NB4 (cell line): Measurements from ENCODE around the gene BIN1.

Experiments used
- DNase-seq: peaks from one replicate; pipeline ENCODE4 v3.0.0; 2010; ENCODE audit warnings: low read depth
- H3K4me3 ChIP-seq: one replicate; pipeline ENCODE4 v1.5.1; 2011; ENCODE audit warnings: mild to moderate bottlenecking, low read depth, low read length, moderate library complexity
- CTCF ChIP-seq: IDR thresholded peaks from one replicate; pipeline ENCODE4 v1.5.1; 2012; ENCODE audit warnings: low read depth, low read length
- MAX ChIP-seq: IDR thresholded peaks from 2 replicates; pipeline ENCODE4 v1.6.1; 2011; ENCODE audit warnings: low read depth, low read length
- MYC ChIP-seq: IDR thresholded peaks from 2 replicates; pipeline ENCODE4 v1.6.1; 2011; ENCODE audit warnings: low read depth, low read length
- POLR2A ChIP-seq: IDR thresholded peaks from 2 replicates; pipeline ENCODE4 v1.6.1; 2011; ENCODE audit warnings: mild to moderate bottlenecking; ENCODE audit not compliant: insufficient read length; ENCODE audit errors: extremely low read depth

Gene BIN1

GRCh38 chr2:127047716-127048617 lies 59.0 kb downstream of the BIN1 start:
- no peak for DNase-seq
- TF ChIP-seq MAX: no peak
- TF ChIP-seq POLR2A: no peak
- TF ChIP-seq MYC: no peak
- no peak for TF ChIP-seq CTCF
- H3K4me3 ChIP-seq: no peak overlapping the region

GRCh38 chr2:127047054-127047453 lies 59.9 kb downstream of the BIN1 start:
- TF ChIP-seq MYC: no peak
- no peak for DNase-seq
- no peak overlapping the region for H3K4me3 ChIP-seq

- DNase-seq: no peak
- no peak overlapping the region for H3K4me3 ChIP-seq
- TF ChIP-seq CTCF (no peak), MYC (no peak), MAX (no peak), POLR2A (no peak)
Observed at GRCh38 chr2:127046579-127046978, 60.4 kb downstream of the BIN1 start.

GRCh38 chr2:127045792-127046501 lies 61.0 kb downstream of the BIN1 start:
- DNase-seq: no peak
- no peak for TF ChIP-seq CTCF
- TF ChIP-seq POLR2A: no peak
- no peak for TF ChIP-seq MYC
- TF ChIP-seq MAX: no peak

GRCh38 chr2:127044977-127045661 lies 61.8 kb downstream of the BIN1 start:
- no peak for DNase-seq
- no peak for TF ChIP-seq MAX
- TF ChIP-seq CTCF: no peak
- TF ChIP-seq POLR2A: no peak
- no peak for TF ChIP-seq MYC
- H3K4me3 ChIP-seq: no peak overlapping the region

More at GRCh38 chr2:127045792-127046501, 61.0 kb downstream of the BIN1 start:
- no peak overlapping the region for H3K4me3 ChIP-seq

- H3K4me3 ChIP-seq: no peak overlapping the region
- DNase-seq: no peak
- TF ChIP-seq MAX (no peak), CTCF (no peak), POLR2A (no peak), MYC (no peak)
Observed at GRCh38 chr2:127044165-127044718, 62.7 kb downstream of the BIN1 start.
